ENCODE measurements around the gene BUB3.

DNA sequence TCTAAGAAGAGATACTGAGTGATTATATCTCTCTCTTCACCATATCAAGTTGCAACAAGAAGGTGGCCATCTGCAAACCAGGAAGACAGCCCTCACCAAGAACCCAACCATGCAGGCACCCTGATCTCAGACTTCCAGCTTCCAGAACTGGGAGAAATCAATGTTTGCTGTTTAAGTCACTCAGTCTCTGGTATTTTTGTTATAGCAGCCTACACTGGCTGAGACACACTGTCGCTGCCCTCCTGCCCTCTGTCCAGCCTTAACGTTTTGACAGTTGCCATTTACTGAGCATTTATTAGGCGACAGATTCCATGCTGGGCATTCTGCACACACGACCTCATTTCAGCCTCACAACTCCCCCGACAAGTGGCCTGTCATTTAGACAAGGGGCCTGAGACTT, 28.0 kb upstream of the BUB3 start:
- TF ChIP-seq, protein P1, sequence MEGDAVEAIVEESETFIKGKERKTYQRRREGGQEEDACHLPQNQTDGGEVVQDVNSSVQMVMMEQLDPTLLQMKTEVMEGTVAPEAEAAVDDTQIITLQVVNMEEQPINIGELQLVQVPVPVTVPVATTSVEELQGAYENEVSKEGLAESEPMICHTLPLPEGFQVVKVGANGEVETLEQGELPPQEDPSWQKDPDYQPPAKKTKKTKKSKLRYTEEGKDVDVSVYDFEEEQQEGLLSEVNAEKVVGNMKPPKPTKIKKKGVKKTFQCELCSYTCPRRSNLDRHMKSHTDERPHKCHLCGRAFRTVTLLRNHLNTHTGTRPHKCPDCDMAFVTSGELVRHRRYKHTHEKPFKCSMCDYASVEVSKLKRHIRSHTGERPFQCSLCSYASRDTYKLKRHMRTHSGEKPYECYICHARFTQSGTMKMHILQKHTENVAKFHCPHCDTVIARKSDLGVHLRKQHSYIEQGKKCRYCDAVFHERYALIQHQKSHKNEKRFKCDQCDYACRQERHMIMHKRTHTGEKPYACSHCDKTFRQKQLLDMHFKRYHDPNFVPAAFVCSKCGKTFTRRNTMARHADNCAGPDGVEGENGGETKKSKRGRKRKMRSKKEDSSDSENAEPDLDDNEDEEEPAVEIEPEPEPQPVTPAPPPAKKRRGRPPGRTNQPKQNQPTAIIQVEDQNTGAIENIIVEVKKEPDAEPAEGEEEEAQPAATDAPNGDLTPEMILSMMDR (IDR thresholded peaks at IDR 0.05; ENCODE audit: poor library complexity) = no peak
- TF ChIP-seq EZH2phosphoT487 (IDR thresholded peaks at IDR 0.05; ENCODE audit: low read depth, severe bottlenecking, unreplicated experiment) = no peak

Data from hepatocyte (in vitro differentiated cells).